ENCODE data around the gene PDILT. TPM values are rescaled to one million over a fixed set of nuclear protein-coding genes. Genes with fewer than 3 reads are reported as not detected.
A peak's percentile ranks its signal among the peaks of the same experiment; 100 is the strongest.

Gene PDILT
- total and polyA plus RNA-seq, 9 of the 15 experiments (the other 6 are each of a cell fraction or from before 2014, with no cell fraction given): not detected

DNA sequence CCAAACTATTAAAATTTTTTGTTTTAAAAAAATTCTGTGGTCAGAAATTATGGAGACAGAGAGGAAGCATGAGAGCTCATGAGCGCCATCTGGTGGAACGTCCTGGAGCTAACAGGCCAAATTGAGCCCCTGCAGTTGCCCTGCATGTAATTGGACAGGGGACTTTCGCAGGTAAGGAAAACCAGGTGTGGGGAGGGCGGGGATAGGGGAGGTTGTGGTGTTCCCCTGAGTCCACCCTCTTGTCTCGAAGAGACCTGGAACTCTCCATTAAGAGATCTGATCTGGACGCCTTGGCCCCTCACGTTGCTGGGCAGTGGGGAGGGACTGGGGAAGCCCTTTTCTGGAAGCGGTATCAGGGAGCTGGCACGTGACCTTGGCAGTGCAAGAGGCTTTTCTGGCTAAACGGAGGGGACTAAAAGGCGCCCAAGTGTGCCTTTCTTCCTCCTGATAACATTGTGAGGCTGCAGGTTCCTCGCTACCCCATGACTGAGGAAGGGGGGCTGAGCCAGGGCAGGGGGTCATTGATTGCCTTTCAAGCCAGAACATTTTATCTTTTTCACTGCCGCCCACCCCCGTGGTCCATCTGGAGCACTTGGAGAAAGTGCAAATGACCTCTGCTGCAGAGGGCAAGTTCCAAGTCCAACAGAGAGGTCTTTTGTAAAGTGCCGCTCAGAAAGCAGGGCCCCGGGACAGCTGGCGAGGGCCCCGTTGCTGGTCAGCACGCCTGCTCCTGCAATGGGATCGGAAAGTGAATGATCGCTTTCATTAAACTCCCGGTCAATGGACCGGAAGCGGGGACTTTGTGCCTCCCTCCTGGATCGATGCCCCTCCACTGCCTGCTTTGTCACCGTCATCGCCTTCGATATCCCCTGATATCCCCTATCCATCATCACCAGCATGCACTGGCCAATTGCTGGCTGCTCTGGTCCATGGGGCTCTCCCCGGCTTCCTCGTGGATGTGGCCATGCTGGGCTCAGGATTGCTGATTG is 18.4 kb downstream of the PDILT start (continued):
- TF ChIP-seq, protein P1, sequence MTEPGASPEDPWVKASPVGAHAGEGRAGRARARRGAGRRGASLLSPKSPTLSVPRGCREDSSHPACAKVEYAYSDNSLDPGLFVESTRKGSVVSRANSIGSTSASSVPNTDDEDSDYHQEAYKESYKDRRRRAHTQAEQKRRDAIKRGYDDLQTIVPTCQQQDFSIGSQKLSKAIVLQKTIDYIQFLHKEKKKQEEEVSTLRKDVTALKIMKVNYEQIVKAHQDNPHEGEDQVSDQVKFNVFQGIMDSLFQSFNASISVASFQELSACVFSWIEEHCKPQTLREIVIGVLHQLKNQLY (CRISPR knock-in tag; conservative IDR thresholded peaks at IDR 0.05): no peak
- TF ChIP-seq ZNF124 (CRISPR knock-in tag; IDR thresholded peaks at IDR 0.05): no peak
- no peak for TF ChIP-seq ZNF584 (CRISPR knock-in tag; IDR thresholded peaks at IDR 0.05; ENCODE audit: low read depth)
- TF ChIP-seq, protein P2, sequence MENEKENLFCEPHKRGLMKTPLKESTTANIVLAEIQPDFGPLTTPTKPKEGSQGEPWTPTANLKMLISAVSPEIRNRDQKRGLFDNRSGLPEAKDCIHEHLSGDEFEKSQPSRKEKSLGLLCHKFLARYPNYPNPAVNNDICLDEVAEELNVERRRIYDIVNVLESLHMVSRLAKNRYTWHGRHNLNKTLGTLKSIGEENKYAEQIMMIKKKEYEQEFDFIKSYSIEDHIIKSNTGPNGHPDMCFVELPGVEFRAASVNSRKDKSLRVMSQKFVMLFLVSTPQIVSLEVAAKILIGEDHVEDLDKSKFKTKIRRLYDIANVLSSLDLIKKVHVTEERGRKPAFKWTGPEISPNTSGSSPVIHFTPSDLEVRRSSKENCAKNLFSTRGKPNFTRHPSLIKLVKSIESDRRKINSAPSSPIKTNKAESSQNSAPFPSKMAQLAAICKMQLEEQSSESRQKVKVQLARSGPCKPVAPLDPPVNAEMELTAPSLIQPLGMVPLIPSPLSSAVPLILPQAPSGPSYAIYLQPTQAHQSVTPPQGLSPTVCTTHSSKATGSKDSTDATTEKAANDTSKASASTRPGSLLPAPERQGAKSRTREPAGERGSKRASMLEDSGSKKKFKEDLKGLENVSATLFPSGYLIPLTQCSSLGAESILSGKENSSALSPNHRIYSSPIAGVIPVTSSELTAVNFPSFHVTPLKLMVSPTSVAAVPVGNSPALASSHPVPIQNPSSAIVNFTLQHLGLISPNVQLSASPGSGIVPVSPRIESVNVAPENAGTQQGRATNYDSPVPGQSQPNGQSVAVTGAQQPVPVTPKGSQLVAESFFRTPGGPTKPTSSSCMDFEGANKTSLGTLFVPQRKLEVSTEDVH (IDR thresholded peaks at IDR 0.05; ENCODE audit: low read depth, partially characterized antibody): no peak
- TF ChIP-seq ARID2 (IDR thresholded peaks at IDR 0.05): no peak
- TF ChIP-seq ZNF444 (CRISPR knock-in tag; IDR thresholded peaks at IDR 0.05): no peak
- TF ChIP-seq, protein P3, sequence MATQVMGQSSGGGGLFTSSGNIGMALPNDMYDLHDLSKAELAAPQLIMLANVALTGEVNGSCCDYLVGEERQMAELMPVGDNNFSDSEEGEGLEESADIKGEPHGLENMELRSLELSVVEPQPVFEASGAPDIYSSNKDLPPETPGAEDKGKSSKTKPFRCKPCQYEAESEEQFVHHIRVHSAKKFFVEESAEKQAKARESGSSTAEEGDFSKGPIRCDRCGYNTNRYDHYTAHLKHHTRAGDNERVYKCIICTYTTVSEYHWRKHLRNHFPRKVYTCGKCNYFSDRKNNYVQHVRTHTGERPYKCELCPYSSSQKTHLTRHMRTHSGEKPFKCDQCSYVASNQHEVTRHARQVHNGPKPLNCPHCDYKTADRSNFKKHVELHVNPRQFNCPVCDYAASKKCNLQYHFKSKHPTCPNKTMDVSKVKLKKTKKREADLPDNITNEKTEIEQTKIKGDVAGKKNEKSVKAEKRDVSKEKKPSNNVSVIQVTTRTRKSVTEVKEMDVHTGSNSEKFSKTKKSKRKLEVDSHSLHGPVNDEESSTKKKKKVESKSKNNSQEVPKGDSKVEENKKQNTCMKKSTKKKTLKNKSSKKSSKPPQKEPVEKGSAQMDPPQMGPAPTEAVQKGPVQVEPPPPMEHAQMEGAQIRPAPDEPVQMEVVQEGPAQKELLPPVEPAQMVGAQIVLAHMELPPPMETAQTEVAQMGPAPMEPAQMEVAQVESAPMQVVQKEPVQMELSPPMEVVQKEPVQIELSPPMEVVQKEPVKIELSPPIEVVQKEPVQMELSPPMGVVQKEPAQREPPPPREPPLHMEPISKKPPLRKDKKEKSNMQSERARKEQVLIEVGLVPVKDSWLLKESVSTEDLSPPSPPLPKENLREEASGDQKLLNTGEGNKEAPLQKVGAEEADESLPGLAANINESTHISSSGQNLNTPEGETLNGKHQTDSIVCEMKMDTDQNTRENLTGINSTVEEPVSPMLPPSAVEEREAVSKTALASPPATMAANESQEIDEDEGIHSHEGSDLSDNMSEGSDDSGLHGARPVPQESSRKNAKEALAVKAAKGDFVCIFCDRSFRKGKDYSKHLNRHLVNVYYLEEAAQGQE (IDR thresholded peaks at IDR 0.05; ENCODE audit: borderline replicate concordance): peak; percentile 29; the same call in 1 of the 2 replicates
- TF ChIP-seq, protein P3 (CRISPR knock-in tag; IDR thresholded peaks at IDR 0.05; ENCODE audit: low read depth): no peak
- TF ChIP-seq XRCC4 (IDR thresholded peaks at IDR 0.05; ENCODE audit: extremely low read depth, insufficient read depth, insufficient read length): no peak
- TF ChIP-seq SMC3 (conservative IDR thresholded peaks at IDR 0.05; ENCODE audit: insufficient read depth, low read depth, low read length): peak; percentile 37; the same call in 1 of the 2 replicates
- TF ChIP-seq OTX1 (CRISPR knock-in tag; IDR thresholded peaks at IDR 0.05): no peak
- TF ChIP-seq TEAD2 (tag; IDR thresholded peaks at IDR 0.05): no peak
- no peak for TF ChIP-seq YY1 (IDR thresholded peaks at IDR 0.05; ENCODE audit: borderline replicate concordance in 1 of 3, control insufficient read depth in 1 of 3, extremely low read depth in 1 of 3, insufficient read depth in 3 of 3, insufficient read length in 1 of 3, insufficient replicate concordance in 2 of 3, low read depth in 1 of 3, low read length in 2 of 3)
